ENCODE measurements around the gene AKTIP.
"Not testable (repeated sequence)": the region's sequence is repeated elsewhere in the genome, so short reads cannot be mapped to it uniquely, and the experiment has no call there.

AKTIP gene

DNA sequence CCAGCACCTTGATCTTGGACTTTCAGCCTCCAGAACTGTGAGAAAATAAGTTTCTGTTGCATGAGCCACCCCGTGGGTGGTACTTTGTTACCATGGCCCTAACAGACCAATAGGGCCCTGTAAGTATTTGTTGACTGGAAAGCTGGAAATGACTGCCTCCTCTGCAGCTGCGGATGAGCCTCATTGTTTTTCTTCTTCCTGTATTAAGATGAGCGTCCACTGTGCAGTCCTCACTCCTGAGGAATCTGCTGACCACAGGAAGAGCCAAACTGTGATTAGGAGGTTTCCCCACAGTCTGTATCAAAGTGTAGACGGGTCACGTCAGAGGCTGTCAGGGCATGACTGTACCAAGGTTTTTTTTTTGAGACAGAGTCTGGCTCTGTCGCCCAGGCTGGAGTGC lies 12.2 kb upstream of the AKTIP start:
- DNase-seq = no peak

DNA sequence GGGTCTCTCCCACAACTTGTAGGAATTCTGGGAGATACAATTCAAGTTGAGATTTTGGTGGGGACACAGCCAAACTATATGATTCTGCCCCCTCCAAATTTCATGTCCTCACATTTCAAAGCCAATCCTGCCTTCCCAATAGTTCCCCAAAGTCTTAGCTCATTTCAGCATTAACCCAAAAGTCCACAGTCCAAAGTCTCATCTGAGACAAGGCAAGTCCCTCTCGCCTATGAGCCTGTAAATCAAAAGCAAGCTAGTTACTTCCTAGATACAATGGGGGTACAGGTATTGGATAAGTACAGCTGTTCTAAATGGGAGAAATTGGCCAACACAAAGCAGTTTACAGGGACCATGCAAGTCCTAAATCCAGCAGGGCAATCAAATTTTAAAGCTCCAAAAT lies 9.8 kb upstream of the AKTIP start:
- DNase-seq = not testable (repeated sequence)

DNA sequence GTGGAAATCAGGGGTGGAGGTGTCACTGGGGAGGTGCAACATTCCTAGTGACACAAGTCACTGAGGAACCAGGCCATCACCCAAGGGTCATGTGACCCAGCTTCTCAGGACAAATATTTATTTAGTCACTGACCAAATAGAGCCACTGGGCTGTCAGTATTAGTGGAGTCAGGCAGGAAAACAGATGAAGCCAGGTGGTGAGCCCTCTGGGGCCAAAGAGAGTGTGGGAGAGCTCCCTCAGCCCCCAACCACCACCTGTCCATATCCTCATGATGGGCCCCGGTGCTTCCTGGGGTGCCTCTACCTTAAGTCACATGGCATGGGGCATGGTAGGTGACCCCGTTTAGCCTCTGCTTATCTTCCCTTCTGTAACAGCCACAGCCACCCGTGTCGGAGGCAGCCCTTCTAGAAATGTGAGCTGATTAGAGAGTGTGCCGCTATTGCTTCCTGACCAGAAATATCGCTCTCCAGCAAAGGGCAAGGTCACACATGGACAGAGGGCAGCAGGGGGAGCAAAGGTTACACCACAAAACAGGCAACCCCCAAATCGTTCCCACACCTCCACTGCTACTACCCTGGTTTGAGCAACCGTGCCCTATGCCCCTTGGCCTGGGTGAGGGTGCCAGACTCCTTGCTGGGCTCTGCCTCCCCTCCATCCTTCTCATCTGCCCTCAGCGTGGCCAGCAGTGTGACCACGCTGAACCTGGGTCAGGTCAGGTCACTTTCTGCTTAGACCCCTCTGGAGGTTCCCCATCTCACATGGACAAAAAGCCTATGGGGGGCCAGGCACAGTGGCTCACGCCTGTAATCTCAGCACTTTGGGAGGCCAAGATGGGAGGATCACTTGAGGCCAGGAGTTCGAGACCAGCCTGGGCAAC lies 8.6 kb upstream of the AKTIP start:
- no peak for DNase-seq

GRCh38 chr16:53511084-53511402 lies 8.0 kb upstream of the AKTIP start:
- DNase-seq = no peak

DNA sequence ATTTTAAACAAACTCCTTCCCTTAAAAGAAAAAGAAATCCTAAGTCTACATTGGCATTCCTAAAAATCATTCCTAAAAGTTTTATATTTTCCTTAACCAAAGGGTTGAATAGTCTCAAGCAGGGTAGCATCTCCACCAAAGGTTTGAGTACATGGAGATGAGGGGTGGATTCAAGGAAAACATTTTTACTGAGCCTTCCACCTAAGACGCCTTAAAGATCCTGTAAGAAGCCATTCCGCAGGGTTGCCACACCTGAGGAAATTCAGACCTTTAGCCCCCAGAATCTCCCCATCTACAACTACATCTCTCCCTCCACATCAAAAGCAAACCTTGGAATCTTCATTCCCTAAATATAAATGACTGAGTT lies 7.7 kb upstream of the AKTIP start:
- DNase-seq = no peak

- DNase-seq = peak; percentile 90
These were observed 7.1 kb upstream of the AKTIP start for GRCh38 chr16:53509906-53510703.

DNA sequence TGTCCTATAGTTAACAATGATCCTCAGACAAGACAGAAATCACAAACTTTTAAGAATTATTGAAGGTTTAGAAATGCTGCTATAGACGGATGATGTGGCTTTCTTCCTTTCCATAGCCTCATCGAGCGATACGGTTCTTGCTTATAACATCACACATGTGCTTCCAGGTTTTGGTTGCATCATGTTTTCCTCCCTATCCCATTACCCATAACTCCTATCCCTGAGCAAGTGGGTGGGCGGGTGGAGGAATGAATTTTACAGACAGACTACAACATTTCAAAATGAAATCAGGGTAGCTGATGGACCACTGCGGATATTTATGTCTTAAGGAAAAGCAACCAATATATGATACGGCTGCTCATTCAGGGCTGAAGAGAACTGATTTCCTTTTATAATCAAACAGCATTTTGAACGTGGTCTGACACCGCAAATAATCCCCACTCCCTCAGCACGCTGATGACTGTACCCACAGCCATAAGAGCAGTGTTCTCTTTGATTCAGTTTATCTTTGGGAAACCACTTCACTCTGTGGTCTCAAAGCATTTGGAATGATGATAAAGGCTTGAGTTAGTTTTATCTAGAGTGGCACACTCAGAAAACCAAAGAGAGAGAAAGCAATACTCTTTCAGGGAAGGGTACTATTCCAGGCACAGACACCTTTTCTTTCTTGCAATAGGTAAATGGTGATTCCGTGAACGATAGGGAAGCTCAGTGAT lies 4.6 kb upstream of the AKTIP start:
- DNase-seq = no peak

DNA sequence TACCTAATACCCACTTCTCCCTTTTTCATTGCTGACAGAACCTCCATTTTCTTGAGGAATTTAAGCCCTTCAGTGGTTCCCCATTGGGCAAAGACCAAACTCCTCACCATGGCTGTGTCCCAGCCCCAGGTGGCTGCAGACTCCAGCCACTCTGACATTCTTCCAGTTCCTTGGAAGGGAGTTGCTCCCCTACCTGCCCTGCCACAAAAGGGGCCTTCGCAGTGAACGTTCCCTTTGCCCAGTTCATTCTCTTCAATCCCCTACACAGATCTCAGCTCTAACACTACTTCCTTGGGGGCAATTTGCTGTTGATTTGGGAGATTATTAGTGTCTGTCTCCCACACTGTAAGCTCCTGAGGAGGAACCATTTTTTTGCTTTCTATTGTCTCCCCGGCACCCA lies 3.2 kb upstream of the AKTIP start:
- no peak for DNase-seq

- DNase-seq = peak; percentile 26
These were observed 1.7 kb upstream of the AKTIP start for GRCh38 chr16:53504665-53505064.

DNA sequence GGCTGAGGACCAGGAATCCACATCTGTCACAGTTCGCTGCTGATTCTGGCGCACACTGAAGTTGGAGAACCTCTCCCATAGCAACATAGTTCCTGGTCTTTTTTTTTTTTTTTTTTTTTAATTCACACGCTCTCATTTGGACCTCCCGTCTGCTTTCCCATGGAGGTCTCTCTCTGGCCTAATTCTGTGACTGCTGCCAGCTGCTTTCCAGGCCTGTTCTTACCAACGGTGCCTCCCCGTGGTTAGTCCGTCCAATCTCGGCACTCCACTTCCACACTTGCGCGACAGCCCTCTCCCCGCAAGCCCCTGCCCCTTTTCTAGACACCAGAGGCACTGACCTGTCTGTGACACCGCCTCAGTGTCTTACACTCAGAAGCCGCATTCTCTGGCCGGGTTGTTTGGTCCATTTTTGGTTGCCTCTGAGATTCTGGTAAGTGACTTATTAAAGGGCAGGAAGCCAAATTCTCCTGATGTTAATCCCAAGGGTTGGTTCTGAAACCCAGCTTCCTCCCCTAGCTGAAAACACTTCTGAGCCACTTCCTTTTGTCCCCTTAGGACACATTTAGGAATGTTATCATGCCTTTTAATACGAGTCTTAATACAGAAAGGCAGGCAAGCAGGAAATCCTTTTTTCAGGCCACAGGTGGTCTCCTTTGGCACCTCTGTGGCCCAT lies 1.1 kb upstream of the AKTIP start:
- DNase-seq = peak; percentile 86

DNA sequence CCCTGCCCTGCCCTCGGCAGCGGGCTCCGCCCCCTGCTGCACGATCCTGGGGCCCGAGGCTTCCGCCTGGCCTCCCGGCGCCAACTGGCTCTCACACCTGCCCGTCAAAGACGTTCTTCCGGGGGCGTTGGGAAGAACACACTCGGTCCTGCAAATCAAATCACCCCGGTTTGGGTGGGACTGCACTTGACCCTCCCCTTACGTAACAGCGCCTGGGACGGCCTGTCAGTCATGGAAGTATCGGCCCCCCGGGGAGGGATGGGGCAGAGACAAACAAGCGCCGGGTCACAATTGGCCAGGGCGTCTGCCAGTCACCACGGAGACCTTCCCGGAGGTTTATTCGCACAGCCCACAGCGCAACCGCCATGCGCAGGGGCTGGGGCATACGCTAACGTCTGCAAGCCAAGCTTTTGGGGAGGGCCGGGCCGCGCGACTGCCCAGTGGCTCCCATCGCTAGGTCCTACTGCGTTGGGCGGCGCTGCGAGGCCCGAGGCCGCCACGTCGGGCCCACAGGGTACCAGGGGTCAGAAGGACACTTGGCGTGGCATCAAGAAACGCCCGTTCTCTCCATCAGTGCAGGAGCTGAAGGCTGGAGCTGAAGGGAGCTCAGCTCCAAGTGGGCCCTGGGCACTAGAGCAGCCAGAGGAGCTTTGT lies 388 bp upstream of the AKTIP start:
- peak; percentile 100 for DNase-seq

DNA sequence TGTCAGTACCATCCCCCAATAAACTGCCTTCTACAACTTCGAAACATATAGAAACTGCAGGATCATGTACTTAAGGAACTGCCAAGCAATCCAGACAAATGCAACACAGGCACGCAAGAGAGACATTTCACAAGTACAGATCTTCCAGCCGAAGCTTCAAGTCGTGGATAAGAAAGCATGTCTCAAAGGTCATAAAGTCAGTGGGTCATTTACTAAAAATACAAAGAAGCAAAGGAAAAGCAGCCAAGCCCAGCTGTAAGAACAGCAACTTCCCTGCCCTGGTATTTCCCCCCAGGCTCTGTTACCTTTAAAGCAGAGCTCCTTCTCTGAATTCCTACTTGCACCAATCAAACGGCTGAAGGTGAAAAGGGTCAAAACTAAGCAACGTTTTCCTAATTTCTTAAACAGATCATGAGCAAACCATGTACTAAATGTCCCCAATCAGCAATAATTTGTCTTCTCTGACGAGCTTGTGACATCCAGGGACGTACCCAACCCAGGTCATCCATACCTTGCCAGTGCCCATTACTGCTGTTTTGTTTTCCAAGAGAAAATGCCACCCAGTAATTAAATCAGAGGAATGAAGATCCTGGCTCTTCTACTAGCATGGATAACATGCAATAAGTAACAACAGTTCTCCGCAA lies 1.7 kb downstream of the AKTIP start:
- DNase-seq = no peak

DNA sequence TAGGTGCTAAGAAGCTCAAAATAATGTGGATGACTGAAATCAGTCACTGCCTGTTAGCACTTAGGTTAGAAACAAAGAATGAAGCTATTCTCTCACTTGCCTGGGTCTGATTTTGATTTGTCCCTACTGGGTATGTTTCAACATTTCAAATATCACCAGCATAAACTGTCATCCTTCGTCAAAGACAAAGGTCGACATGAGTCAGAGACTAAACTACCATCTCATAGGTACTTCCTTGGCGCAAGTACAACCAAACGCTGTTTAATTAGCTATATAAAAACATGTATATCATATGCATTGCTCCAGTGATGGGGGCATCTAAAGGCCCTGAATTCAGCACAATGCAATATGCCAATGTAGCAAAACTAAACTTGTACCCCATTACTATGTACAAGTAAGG lies 4.0 kb downstream of the AKTIP start:
- DNase-seq = no peak

- no peak for DNase-seq
These were observed 7.7 kb downstream of the AKTIP start for GRCh38 chr16:53495325-53495724.

DNA sequence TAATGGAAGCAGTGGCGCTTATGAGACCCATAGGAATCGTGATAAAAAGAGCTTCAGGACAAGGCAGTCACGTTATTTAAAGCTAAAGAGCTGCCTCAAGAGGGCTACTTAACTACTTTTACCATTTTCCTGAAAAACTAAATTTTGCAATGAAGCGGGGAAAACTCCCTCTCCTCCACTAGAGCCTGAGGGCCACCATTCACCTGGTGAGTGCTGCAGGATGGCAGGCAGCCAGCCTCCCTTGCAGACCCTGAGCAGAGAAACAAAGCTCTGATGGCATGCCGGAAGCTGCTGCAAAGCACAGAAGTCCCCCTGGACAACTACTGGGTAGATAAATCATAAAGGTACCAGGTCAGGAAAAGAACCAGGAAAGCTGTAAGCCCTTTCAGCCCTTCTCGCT lies 8.4 kb downstream of the AKTIP start:
- no peak for DNase-seq

- no peak for DNase-seq
These were observed 10.5 kb downstream of the AKTIP start for GRCh38 chr16:53492503-53492902.

GRCh38 chr16:53489755-53490154 lies 13.3 kb downstream of the AKTIP start:
- DNase-seq = no peak

DNA sequence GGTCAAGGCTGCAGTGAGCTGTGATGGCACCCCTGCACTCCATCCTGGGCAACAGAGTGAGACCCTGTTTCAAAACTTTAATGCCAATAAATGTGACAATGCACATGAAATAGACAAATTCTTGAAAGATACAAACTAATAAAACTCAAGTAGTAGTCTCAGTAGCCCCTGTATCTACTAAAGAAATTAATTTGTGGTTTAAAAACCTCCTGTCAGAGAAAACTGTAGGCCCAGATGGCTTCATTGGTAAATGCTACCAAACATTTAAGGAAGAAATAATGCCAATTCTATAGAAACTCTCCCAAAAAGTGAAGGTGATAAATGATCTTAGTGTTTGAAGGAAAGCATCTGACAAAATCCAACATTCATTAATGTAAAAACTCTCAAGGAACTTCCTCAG lies 16.8 kb downstream of the AKTIP start:
- no peak for DNase-seq

- no peak for DNase-seq
These were observed 18.5 kb downstream of the AKTIP start for GRCh38 chr16:53484542-53484941.

DNA sequence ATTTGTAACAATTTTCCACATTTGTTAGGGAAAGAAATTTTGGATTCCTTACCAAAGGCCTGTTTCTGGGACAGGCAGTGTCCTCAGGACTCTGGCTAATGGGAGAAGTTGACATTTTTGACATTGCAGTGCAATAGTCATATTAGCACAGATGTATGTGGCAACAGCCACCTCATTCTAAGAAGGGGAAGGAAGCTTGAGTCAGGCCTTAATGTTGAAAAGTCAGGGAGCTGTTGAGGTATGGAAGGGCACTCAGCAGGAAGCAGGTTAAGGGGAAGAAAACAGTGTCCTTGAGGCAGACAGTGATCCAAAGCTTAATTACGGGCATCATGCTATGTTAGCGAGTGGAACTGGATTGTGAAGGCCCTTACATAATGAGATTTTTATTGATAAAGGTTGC lies 20.9 kb downstream of the AKTIP start:
- no peak for DNase-seq

DNA sequence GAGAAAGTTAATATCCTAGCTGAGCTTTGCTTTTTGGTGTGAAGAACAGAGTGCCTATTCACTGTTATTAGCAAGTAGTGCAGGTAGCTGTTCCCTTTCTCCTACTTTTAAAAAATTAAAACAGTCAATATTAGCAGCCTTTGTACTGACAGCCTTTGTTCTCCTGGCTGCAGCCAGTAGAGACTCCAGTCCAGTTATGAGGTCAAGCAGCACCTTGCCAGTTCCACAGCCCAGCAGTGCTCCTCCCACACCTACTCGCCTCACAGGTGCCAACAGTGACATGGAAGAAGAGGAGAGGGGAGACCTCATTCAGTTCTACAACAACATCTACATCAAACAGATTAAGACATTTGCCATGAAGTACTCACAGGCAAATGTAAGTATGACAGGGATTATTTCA lies 22.6 kb downstream of the AKTIP start:
- DNase-seq = no peak

- DNase-seq = no peak
These were observed 24.0 kb downstream of the AKTIP start for GRCh38 chr16:53478965-53479364.

All from eye (tissue), 1 donor.